ENCODE data around the gene AP2S1. TPM values are rescaled to one million over a fixed set of nuclear protein-coding genes. Genes with fewer than 3 reads are reported as not detected.

Gene AP2S1
- total and polyA plus RNA-seq, 2 experiments from 2014 or later: 140 to 299 TPM

- TF ChIP-seq EZH2phosphoT487 (IDR thresholded peaks at IDR 0.05; ENCODE audit: unreplicated experiment) (no peak), ETS1 (IDR thresholded peaks at IDR 0.05) (no peak), POLR2AphosphoS5 (IDR thresholded peaks at IDR 0.05; ENCODE audit: low read depth) (no peak), ZNF331 (CRISPR knock-in tag; IDR thresholded peaks at IDR 0.05; ENCODE audit: low read depth) (no peak), ZNF114 (CRISPR knock-in tag; IDR thresholded peaks at IDR 0.05) (no peak)
- H3K79me2 ChIP-seq (replicated peaks; ENCODE audit: insufficient read depth): peaks cover 98% of the 10 kb centered on the region
These were observed 41.9 kb upstream of the AP2S1 start for GRCh38 chr19:46892252-46893179.

GRCh38 chr19:46890423-46891170 lies 40.0 kb upstream of the AP2S1 start:
- Histone ChIP-seq H3K36me3 (ENCODE audit: insufficient read depth) (no peaks in the 10 kb centered on the region), H2AFZ (no peak overlapping the region), H3K27ac (ENCODE audit: low read depth) (no peak overlapping the region; the same call in 1 of the 2 replicates), H3K79me2 (replicated peaks; ENCODE audit: insufficient read depth) (peaks cover 98% of the 10 kb centered on the region), H3K4me3 (no peak overlapping the region), H3K4me1 (ENCODE audit: insufficient read depth) (peaks cover 6% of the 10 kb centered on the region), H3K4me2 (no peak overlapping the region), H4K20me1 (replicated peaks; ENCODE audit: insufficient read depth) (peaks cover 36% of the 10 kb centered on the region), H3K9me2 (ENCODE audit: insufficient read depth) (no peaks in the 10 kb centered on the region), H3F3A (replicated peaks; ENCODE audit: low read depth) (no peaks in the 10 kb centered on the region), H3K27me3 (ENCODE audit: insufficient read depth) (no peaks in the 10 kb centered on the region)
- no peak for DNase-seq (ENCODE audit: low spot score)
- Mint-ChIP-seq H3K4me3 (no peak overlapping the region), H3K9me3 (no peaks in the 10 kb centered on the region; the same call in 2 of the 3 replicates), H3K4me1 (peaks cover 25% of the 10 kb centered on the region), H3K36me3 (ENCODE audit: low read depth) (0 out of 3 replicates have a peak, but pooled peaks cover 2% of the 10 kb centered on the region), H3K27ac (0 out of 2 replicates have a peak overlapping the region, but pooled peaks have one; percentile 3), H3K27me3 (ENCODE audit: insufficient read depth, low read depth, poor library complexity) (no peaks in the 10 kb centered on the region)
- TF ChIP-seq STAT1 (IDR thresholded peaks at IDR 0.05; ENCODE audit: unreplicated experiment) (no peak), EZH2 (IDR thresholded peaks at IDR 0.05; ENCODE audit: low read depth, unreplicated experiment) (no peak), CREB1 (CRISPR knock-in tag; IDR thresholded peaks at IDR 0.05; ENCODE audit: low read depth) (no peak), EZH2phosphoT487 (IDR thresholded peaks at IDR 0.05; ENCODE audit: unreplicated experiment) (no peak)
- no peak; the same call in 2 of the 3 replicates for ATAC-seq

More at GRCh38 chr19:46892252-46893179, 41.9 kb upstream of the AP2S1 start:
- Mint-ChIP-seq H3K27ac (0 out of 2 replicates have a peak overlapping the region, but pooled peaks have one; percentile 22), H3K4me3 (no peak overlapping the region; the same call in 2 of the 3 replicates), H3K4me1 (peaks cover 25% of the 10 kb centered on the region), H3K36me3 (ENCODE audit: low read depth) (0 out of 3 replicates have a peak, but pooled peaks cover under 1% of the 10 kb centered on the region), H3K27me3 (ENCODE audit: insufficient read depth, low read depth, poor library complexity) (peaks cover 3% of the 10 kb centered on the region), H3K9me3 (no peaks in the 10 kb centered on the region; the same call in 2 of the 3 replicates)
- no peak for ATAC-seq
- Histone ChIP-seq H3K4me2 (no peak overlapping the region), H3K9me2 (ENCODE audit: insufficient read depth) (no peaks in the 10 kb centered on the region), H3K36me3 (ENCODE audit: insufficient read depth) (no peaks in the 10 kb centered on the region), H3K4me3 (no peak overlapping the region), H4K20me1 (replicated peaks; ENCODE audit: insufficient read depth) (peaks cover 35% of the 10 kb centered on the region), H3K27ac (ENCODE audit: low read depth) (peak overlapping the region; percentile 78), H3F3A (replicated peaks; ENCODE audit: low read depth) (no peaks in the 10 kb centered on the region), H3K27me3 (ENCODE audit: insufficient read depth) (no peaks in the 10 kb centered on the region), H2AFZ (no peak overlapping the region), H3K4me1 (ENCODE audit: insufficient read depth) (peaks cover 6% of the 10 kb centered on the region)
- no peak for DNase-seq (ENCODE audit: low spot score)

All from GM23338 (cell line).